GM21390 (cell line): Measurements from ENCODE around the gene PGAP2.
"Not testable (repeated sequence)": the region's sequence is repeated elsewhere in the genome, so short reads cannot be mapped to it uniquely, and the experiment has no call there.

Source experiments
- ATAC-seq: cut with Tn5 transposase; IDR thresholded peaks from one replicate; pipeline ENCODE4 v1.9.1; 2021; ENCODE audit not compliant: unreplicated experiment

The PGAP2 gene

GRCh38 chr11:3854977-3855807 lies 46.8 kb downstream of the PGAP2 start, which contains the start of gene STIM1:
Gene STIM1 (plus strand): TSS chr11:3855664. CDS start chr11:3856271, 607 bp downstream.
- peak; percentile 56 for ATAC-seq

GRCh38 chr11:3855808-3856491 lies 47.6 kb downstream of the PGAP2 start:
- peak; percentile 15 for ATAC-seq

- no peak for ATAC-seq
These were observed 48.6 kb downstream of the PGAP2 start for GRCh38 chr11:3856856-3857553.

GRCh38 chr11:3857628-3858027 lies 49.3 kb downstream of the PGAP2 start:
- no peak for ATAC-seq

GRCh38 chr11:3859373-3859881 lies 51.1 kb downstream of the PGAP2 start:
- peak; percentile 39 for ATAC-seq

GRCh38 chr11:3860375-3860774 lies 52.0 kb downstream of the PGAP2 start:
- no peak for ATAC-seq

- ATAC-seq: not testable (repeated sequence)
These were observed 52.6 kb downstream of the PGAP2 start for GRCh38 chr11:3860898-3861393.

- no peak for ATAC-seq
These were observed 53.3 kb downstream of the PGAP2 start for GRCh38 chr11:3861683-3862082.

GRCh38 chr11:3865388-3866193 lies 57.2 kb downstream of the PGAP2 start:
- peak; percentile 30 for ATAC-seq

- no peak for ATAC-seq
These were observed 57.8 kb downstream of the PGAP2 start for GRCh38 chr11:3866206-3866605.

GRCh38 chr11:3866836-3867208 lies 58.5 kb downstream of the PGAP2 start:
- no peak for ATAC-seq

- peak; percentile 64 for ATAC-seq
These were observed 59.1 kb downstream of the PGAP2 start for GRCh38 chr11:3867209-3868091.

GRCh38 chr11:3873712-3874349 lies 65.5 kb downstream of the PGAP2 start:
- no peak for ATAC-seq
